HG02852 (cell line): ENCODE measurements around the gene INPP5F.
A peak's percentile ranks its signal among the peaks of the same experiment; 100 is the strongest.
"Not testable (repeated sequence)": the region's sequence is repeated elsewhere in the genome, so short reads cannot be mapped to it uniquely, and the experiment has no call there.

Experiments used
- ATAC-seq: cut with Tn5 transposase; IDR thresholded peaks from one replicate; pipeline ENCODE4 v1.9.1; 2021; ENCODE audit warnings: mild to moderate bottlenecking, moderate library complexity; ENCODE audit not compliant: unreplicated experiment

INPP5F gene

GRCh38 chr10:119706521-119707278 lies 19.1 kb upstream of the INPP5F start:
- ATAC-seq, result no peak

- ATAC-seq, result not testable (repeated sequence)
Observed at GRCh38 chr10:119707331-119707730, 18.5 kb upstream of the INPP5F start.

GRCh38 chr10:119710935-119711334 lies 14.9 kb upstream of the INPP5F start:
- ATAC-seq, result not testable (repeated sequence)

- no peak for ATAC-seq
Observed at GRCh38 chr10:119713744-119714483, 11.9 kb upstream of the INPP5F start.

GRCh38 chr10:119714484-119714816 lies 11.4 kb upstream of the INPP5F start:
- ATAC-seq, result no peak

DNA sequence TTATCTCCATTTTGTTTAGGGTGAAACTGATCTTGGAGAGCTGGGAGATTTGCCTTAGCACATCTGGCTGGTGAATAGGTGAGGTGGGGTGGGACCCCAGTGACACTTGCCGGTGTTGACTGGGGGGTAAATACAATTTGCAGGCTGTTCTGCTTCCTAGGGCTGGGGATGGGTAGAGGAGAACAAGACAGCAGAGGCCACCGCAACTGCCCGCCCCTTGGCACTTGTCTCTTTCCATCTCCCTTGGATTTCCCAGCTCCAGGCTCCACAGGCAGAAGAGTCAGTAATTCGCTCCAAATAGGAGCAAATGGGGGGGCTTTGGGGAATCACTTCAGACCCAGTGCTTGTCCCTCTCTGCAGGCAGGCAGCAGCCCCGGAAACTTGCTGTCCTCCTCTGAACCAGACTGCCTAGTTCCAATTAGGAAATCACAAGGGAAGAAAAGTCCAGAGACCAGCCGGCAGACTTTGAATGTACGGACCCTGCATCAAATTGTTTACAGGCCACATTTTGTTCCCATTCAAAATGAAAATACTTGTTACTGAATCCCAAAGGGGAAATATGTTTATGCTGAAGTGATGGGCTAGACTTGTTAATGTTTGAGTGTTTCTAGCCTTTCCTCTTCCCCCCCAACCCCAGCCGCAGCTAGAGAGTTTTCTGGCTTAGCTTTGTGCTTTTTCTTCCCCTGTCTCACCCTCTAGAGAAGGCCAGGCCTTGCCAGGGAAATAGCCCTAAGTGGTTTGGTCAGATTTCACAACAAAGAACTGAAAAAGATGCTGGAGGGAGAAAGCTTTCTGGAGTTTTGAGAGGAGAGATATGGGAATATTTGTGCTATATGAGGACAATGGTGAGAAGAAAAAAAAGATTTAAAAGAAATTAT lies 10.0 kb upstream of the INPP5F start:
- ATAC-seq, result no peak

- ATAC-seq, result no peak
Observed at GRCh38 chr10:119723161-119723560, 2.7 kb upstream of the INPP5F start.

GRCh38 chr10:119723624-119724023 lies 2.2 kb upstream of the INPP5F start:
- no peak for ATAC-seq

- ATAC-seq, result peak; percentile 27
Observed at GRCh38 chr10:119724593-119725516, 995 bp upstream of the INPP5F start.

- no peak for ATAC-seq
Observed at GRCh38 chr10:119725517-119725827, 378 bp upstream of the INPP5F start.

DNA sequence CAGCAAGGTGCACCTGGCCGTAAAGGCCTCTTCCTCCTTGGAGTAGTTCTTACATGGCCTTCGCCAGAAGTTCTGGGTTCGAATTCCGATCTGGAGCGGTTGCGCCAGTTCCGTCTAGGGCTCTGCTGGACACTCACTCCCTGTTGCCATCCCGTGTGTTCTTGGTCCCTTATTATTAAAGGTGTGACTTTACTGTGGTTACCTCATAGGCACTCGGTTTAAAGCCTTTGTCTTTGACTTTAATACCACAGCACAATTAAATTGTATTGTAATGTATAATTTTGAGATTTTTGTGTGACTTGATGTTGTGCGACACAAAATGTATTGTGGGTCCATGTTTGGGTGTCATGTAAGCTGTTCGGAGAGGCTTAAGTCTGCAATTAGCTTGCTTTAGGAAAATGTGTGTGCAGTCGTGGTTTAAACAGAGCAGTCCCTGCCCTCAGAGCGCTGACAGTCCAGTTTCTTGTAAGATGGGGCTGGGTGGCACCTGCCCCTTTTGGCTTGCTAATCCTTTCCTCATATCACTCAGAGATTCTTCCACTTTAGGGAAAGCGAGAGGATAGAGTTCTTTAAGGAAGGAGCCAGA lies 919 bp downstream of the INPP5F start:
- no peak for ATAC-seq

DNA sequence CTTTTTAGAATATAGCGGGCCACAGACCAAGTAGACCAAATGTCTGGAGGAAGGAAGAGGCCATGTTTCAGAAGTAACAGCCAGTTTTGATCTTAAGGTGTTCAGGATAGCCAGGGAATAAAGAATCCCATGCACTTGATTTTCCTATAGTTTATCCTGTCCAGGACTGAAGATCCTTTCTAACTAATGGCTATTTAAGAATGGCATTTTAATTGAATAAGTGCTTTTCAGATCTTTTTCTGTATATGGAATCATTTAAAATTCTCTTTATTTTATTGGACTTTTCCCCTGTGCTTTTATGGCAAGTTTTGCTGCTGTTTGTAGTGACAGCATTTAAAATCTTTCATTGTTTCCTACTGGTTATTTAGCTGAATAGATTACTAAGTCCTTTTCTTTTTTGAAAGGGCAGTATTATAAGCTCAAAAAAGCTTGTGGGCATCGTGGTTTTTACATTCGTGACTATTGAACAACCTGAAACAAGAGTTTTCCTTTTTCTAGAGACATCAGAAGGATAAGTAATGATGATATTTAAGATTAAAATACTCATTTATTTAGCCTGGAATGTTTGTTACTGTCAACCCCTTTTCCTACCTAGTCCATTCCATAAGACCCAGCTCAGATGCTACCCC lies 2.4 kb downstream of the INPP5F start:
- ATAC-seq, result no peak

GRCh38 chr10:119734396-119735332 lies 8.8 kb downstream of the INPP5F start:
- ATAC-seq, result no peak

DNA sequence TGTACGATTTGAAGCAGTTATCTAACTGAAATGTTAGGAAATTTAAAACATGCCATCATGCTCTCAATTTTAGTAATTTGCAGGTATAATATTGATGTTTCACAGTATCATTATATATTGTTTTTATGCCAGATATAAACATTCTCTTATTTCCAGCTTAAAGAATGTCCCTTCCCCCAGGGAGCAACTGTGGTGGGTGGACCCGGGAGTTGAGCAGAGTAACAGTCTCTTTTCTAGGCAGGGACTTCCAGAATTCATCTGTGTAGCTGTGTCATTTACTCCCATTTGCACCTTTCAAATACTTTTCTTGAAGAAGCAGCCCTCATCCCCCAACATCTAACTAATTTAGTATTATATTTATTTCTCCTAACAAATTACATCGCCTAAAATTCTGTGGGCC lies 9.6 kb downstream of the INPP5F start:
- no peak for ATAC-seq

GRCh38 chr10:119736220-119736619 lies 10.4 kb downstream of the INPP5F start:
- ATAC-seq, result no peak

- ATAC-seq, result no peak
Observed at GRCh38 chr10:119737039-119737663, 11.3 kb downstream of the INPP5F start.

DNA sequence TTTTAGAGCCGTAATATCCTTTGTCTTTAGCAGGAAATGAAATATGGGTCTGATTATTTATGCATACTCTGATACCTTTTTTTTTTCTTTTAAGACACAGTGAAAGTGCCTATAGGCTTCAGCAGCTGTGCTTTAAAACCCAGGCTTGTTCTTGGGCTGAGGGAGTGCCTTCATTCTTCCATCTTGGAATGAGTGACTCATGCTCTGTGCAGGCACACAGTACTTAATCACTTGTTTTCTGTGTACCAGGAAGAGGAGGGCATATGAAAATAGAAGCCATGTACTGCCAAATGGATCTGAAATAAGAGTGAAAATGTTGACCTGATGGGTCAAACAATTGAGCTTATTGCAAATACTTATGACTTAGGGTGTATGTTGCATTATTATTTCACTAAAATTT lies 12.0 kb downstream of the INPP5F start:
- no peak for ATAC-seq

GRCh38 chr10:119738962-119739361 lies 13.1 kb downstream of the INPP5F start:
- no peak for ATAC-seq
